Cardiac muscle cell (in vitro differentiated cells and primary cell): ENCODE results near the gene ZNF648. TPM values are rescaled to one million over a fixed set of nuclear protein-coding genes. Genes with fewer than 3 reads are reported as not detected.

ENCODE experiments used
- DNase-seq, 2 donors: peaks; one replicate each; pipeline versions ENCODE4 v3.0.0 to v3.0.0-alpha.2; 2010 to 2017; ENCODE audit warnings: low read depth in 1 of 2, low spot score in 1 of 2
- H3K27ac ChIP-seq: fragments of 200-600 bp; sonication (generic); 2 replicates; pipeline ENCODE4 v1.5.1; 2016
- H3K27me3 ChIP-seq: fragments of 200-600 bp; sonication (generic); 2 replicates; pipeline ENCODE4 v1.6.0; 2016; ENCODE audit warnings: control low read depth
- H3K36me3 ChIP-seq: fragments of 200-600 bp; sonication (generic); 2 replicates; pipeline ENCODE4 v1.5.1; 2016; ENCODE audit warnings: control low read depth
- H3K4me1 ChIP-seq: fragments of 200-600 bp; sonication (generic); 2 replicates; pipeline ENCODE4 v1.8.1; 2017; ENCODE audit warnings: low read depth, mild to moderate bottlenecking, mixed run types
- H3K4me3 ChIP-seq: fragments of 200-600 bp; sonication (generic); 2 replicates; pipeline ENCODE4 v1.5.1; 2016; ENCODE audit warnings: mild to moderate bottlenecking
- H3K9me3 ChIP-seq: fragments of 200-600 bp; sonication (generic); 2 replicates; pipeline ENCODE4 v1.5.1; 2017; ENCODE audit warnings: low read depth, mild to moderate bottlenecking, control low read depth
- polyA plus RNA-seq: library from polyadenylated mRNA; unstranded; fragments of >200 nt; fragmentation: Nextera tagmentation; extraction: Ambion mirVana; gene quantifications from 2 replicates; pipeline ENCODE4 v1.2.1, GENCODE V29; 2016
- total RNA-seq: library from RNA; depleted of rRNA; stranded (reverse); fragments of >200 nt; gene quantifications from 2 replicates; pipeline ENCODE4 v1.2.3, GENCODE V29; 2016
- TF ChIP-seq, protein P1 (sequence below): IDR thresholded peaks from 2 replicates; pipeline ENCODE4 v1.5.1; 2012; ENCODE audit warnings: low read depth, mild to moderate bottlenecking, low read length

ZNF648 gene
- total and polyA plus RNA-seq, 2 experiments from 2014 or later, result 0.12 TPM; not detected in 1

GRCh38 chr1:182091083-182091482, 29.6 kb upstream of the ZNF648 start:
- Histone ChIP-seq H3K27ac (no peak overlapping the region), H3K27me3 (no peaks in the 10 kb centered on the region), H3K4me1 (peaks cover 4% of the 10 kb centered on the region), H3K9me3 (no peaks in the 10 kb centered on the region), H3K4me3 (no peak overlapping the region), H3K36me3 (no peaks in the 10 kb centered on the region)
- TF ChIP-seq, protein P1, sequence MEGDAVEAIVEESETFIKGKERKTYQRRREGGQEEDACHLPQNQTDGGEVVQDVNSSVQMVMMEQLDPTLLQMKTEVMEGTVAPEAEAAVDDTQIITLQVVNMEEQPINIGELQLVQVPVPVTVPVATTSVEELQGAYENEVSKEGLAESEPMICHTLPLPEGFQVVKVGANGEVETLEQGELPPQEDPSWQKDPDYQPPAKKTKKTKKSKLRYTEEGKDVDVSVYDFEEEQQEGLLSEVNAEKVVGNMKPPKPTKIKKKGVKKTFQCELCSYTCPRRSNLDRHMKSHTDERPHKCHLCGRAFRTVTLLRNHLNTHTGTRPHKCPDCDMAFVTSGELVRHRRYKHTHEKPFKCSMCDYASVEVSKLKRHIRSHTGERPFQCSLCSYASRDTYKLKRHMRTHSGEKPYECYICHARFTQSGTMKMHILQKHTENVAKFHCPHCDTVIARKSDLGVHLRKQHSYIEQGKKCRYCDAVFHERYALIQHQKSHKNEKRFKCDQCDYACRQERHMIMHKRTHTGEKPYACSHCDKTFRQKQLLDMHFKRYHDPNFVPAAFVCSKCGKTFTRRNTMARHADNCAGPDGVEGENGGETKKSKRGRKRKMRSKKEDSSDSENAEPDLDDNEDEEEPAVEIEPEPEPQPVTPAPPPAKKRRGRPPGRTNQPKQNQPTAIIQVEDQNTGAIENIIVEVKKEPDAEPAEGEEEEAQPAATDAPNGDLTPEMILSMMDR, result no peak
- DNase-seq, result no peak

GRCh38 chr1:182087719-182088350, 26.3 kb upstream of the ZNF648 start:
- no peak overlapping the region for H3K27ac ChIP-seq
- peaks cover 4% of the 10 kb centered on the region for H3K4me1 ChIP-seq
- TF ChIP-seq, protein P1, result no peak
- H3K27me3 ChIP-seq, result no peaks in the 10 kb centered on the region
- DNase-seq, result no peak
- H3K36me3 ChIP-seq, result no peaks in the 10 kb centered on the region
- no peak overlapping the region for H3K4me3 ChIP-seq
- no peaks in the 10 kb centered on the region for H3K9me3 ChIP-seq

- no peaks in the 10 kb centered on the region for H3K27me3 ChIP-seq
- H3K36me3 ChIP-seq, result no peaks in the 10 kb centered on the region
Observed at GRCh38 chr1:182087304-182087703, 25.8 kb upstream of the ZNF648 start.

GRCh38 chr1:182086620-182087019, 25.1 kb upstream of the ZNF648 start:
- TF ChIP-seq, protein P1, result no peak
- H3K4me1 ChIP-seq, result no peaks in the 10 kb centered on the region
- no peaks in the 10 kb centered on the region for H3K36me3 ChIP-seq
- no peaks in the 10 kb centered on the region for H3K9me3 ChIP-seq
- no peak overlapping the region for H3K4me3 ChIP-seq
- DNase-seq, result no peak
- H3K27ac ChIP-seq, result no peak overlapping the region
- H3K27me3 ChIP-seq, result no peaks in the 10 kb centered on the region

More at GRCh38 chr1:182087304-182087703, 25.8 kb upstream of the ZNF648 start:
- H3K4me3 ChIP-seq, result no peak overlapping the region
- peaks cover 2% of the 10 kb centered on the region for H3K4me1 ChIP-seq
- TF ChIP-seq, protein P1, result no peak
- H3K27ac ChIP-seq, result no peak overlapping the region
- H3K9me3 ChIP-seq, result no peaks in the 10 kb centered on the region
- DNase-seq, result no peak

- Histone ChIP-seq H3K27me3 (no peaks in the 10 kb centered on the region), H3K4me1 (no peaks in the 10 kb centered on the region), H3K9me3 (no peaks in the 10 kb centered on the region), H3K27ac (no peak overlapping the region), H3K4me3 (no peak overlapping the region), H3K36me3 (no peaks in the 10 kb centered on the region)
- DNase-seq, result no peak
- TF ChIP-seq, protein P1, result no peak
Observed at GRCh38 chr1:182086136-182086535, 24.6 kb upstream of the ZNF648 start.
